GM23338 (cell line): ENCODE data around the gene RAB11FIP3. TPM values are rescaled to one million over a fixed set of nuclear protein-coding genes. Genes with fewer than 3 reads are reported as not detected.

Experiments used
- ATAC-seq: fragments of 200-7000 bp; cut with Tn5 transposase; 3 replicates; pipeline ENCODE4 v1.9.1; 2020
- DNase-seq: peaks from one replicate; pipeline ENCODE4 v3.0.0-alpha.2; 2015; ENCODE audit warnings: low spot score
- H2AFZ ChIP-seq: fragments of 200-600 bp; sonication (generic); 2 replicates; pipeline ENCODE4 v1.8.0; 2016; ENCODE audit warnings: antibody characterized with exemption, mild to moderate bottlenecking, moderate library complexity
- H3F3A ChIP-seq: fragments of 200-600 bp; sonication (generic); replicated peaks from 2 replicates; pipeline ENCODE4 v1.8.0; 2017; ENCODE audit warnings: antibody characterized with exemption, mixed run types, low read depth
- H3K27ac ChIP-seq: fragments of 200-600 bp; sonication (generic); 2 replicates; pipeline ENCODE4 v1.6.1; 2016; ENCODE audit warnings: low read depth
- H3K27me3 ChIP-seq: fragments of 200-600 bp; sonication (generic); 2 replicates; pipeline ENCODE4 v1.8.0; 2016; ENCODE audit warnings: mild to moderate bottlenecking, mixed run types, moderate library complexity; ENCODE audit not compliant: insufficient read depth
- H3K36me3 ChIP-seq: fragments of 200-600 bp; sonication (generic); 2 replicates; pipeline ENCODE4 v1.8.0; 2016; ENCODE audit warnings: mild to moderate bottlenecking; ENCODE audit not compliant: insufficient read depth
- H3K4me1 ChIP-seq: fragments of 200-600 bp; sonication (generic); 2 replicates; pipeline ENCODE4 v1.8.0; 2016; ENCODE audit warnings: mild to moderate bottlenecking, moderate library complexity; ENCODE audit not compliant: insufficient read depth
- H3K4me2 ChIP-seq: fragments of 200-600 bp; sonication (generic); 2 replicates; pipeline ENCODE4 v1.7.1; 2017; ENCODE audit warnings: mixed run types
- H3K4me3 ChIP-seq: fragments of 200-600 bp; sonication (generic); 2 replicates; pipeline ENCODE4 v1.6.1; 2016; ENCODE audit warnings: mixed run types
- H3K79me2 ChIP-seq: fragments of 200-600 bp; sonication (generic); replicated peaks from 2 replicates; pipeline ENCODE4 v1.8.0; 2017; ENCODE audit warnings: mild to moderate bottlenecking; ENCODE audit not compliant: insufficient read depth
- H3K9me2 ChIP-seq: fragments of 200-600 bp; sonication (generic); 2 replicates; pipeline ENCODE4 v1.8.0; 2017; ENCODE audit not compliant: insufficient read depth
- H4K20me1 ChIP-seq: fragments of 200-600 bp; sonication (generic); replicated peaks from 2 replicates; pipeline ENCODE4 v1.8.0; 2017; ENCODE audit warnings: mild to moderate bottlenecking; ENCODE audit not compliant: insufficient read depth
- H3K27ac Mint-ChIP-seq: 2 replicates; pipeline ENCODE4 v1.8.0; 2020; ENCODE audit warnings: inconsistent platforms, mild to moderate bottlenecking, moderate library complexity, mixed read lengths
- H3K27me3 Mint-ChIP-seq: 3 replicates; pipeline ENCODE4 v1.8.0; 2022; ENCODE audit warnings: low read depth, mild to moderate bottlenecking, moderate library complexity, mixed read lengths, inconsistent platforms; ENCODE audit not compliant: insufficient read depth, poor library complexity
- H3K36me3 Mint-ChIP-seq: 3 replicates; pipeline ENCODE4 v1.8.0; 2021; ENCODE audit warnings: low read depth, mild to moderate bottlenecking, inconsistent platforms, moderate library complexity, mixed read lengths
- H3K4me1 Mint-ChIP-seq: 3 replicates; pipeline ENCODE4 v1.8.0; 2020; ENCODE audit warnings: mild to moderate bottlenecking, inconsistent platforms, mixed read lengths
- H3K4me3 Mint-ChIP-seq: 3 replicates; pipeline ENCODE4 v1.8.0; 2021; ENCODE audit warnings: moderate library complexity, mild to moderate bottlenecking, inconsistent platforms, mixed read lengths
- H3K9me3 Mint-ChIP-seq: 3 replicates; pipeline ENCODE4 v1.8.0; 2020; ENCODE audit warnings: moderate library complexity, mild to moderate bottlenecking, inconsistent platforms, mixed read lengths
- CREB1 ChIP-seq: fragments of 250-450 bp; sonication (Bioruptor Pico); IDR thresholded peaks from 2 replicates; pipeline ENCODE4 v1.5.0; 2020; ENCODE audit warnings: low read depth, mild to moderate bottlenecking, moderate library complexity
- ETS1 ChIP-seq: IDR thresholded peaks from 2 replicates; pipeline ENCODE4 v1.6.1; 2016; ENCODE audit warnings: antibody characterized with exemption
- EZH2 ChIP-seq: fragments of 200-600 bp; sonication (generic); IDR thresholded peaks from one replicate; pipeline ENCODE4 v1.8.0; 2017; ENCODE audit warnings: antibody characterized with exemption, mild to moderate bottlenecking, low read depth; ENCODE audit not compliant: unreplicated experiment
- EZH2phosphoT487 ChIP-seq: fragments of 200-600 bp; sonication (generic); IDR thresholded peaks from one replicate; pipeline ENCODE4 v1.8.1; 2018; ENCODE audit warnings: antibody characterized with exemption; ENCODE audit not compliant: unreplicated experiment
- JUNB ChIP-seq: IDR thresholded peaks from one replicate; pipeline ENCODE4 v1.6.1; 2016; ENCODE audit warnings: antibody characterized with exemption; ENCODE audit not compliant: unreplicated experiment
- NANOG ChIP-seq: IDR thresholded peaks from 2 replicates; pipeline ENCODE4 v1.6.1; 2016; ENCODE audit warnings: antibody characterized with exemption, borderline replicate concordance
- POLR2AphosphoS5 ChIP-seq: IDR thresholded peaks from 2 replicates; pipeline ENCODE4 v1.6.1; 2016; ENCODE audit warnings: antibody characterized with exemption, low read depth
- STAT1 ChIP-seq: IDR thresholded peaks from one replicate; pipeline ENCODE4 v1.6.1; 2016; ENCODE audit warnings: antibody characterized with exemption; ENCODE audit not compliant: unreplicated experiment
- ZNF114 ChIP-seq: fragments of 250-450 bp; sonication (Bioruptor Pico); IDR thresholded peaks from 2 replicates; pipeline ENCODE4 v1.5.0; 2020; ENCODE audit warnings: mild to moderate bottlenecking, moderate library complexity
- ZNF331 ChIP-seq: fragments of 250-450 bp; sonication (Bioruptor Pico); IDR thresholded peaks from 2 replicates; pipeline ENCODE4 v1.5.0; 2020; ENCODE audit warnings: low read depth, mild to moderate bottlenecking, moderate library complexity
- polyA plus RNA-seq: library from polyadenylated mRNA; unstranded; fragments of >200 nt; fragmentation: Nextera tagmentation; extraction: Ambion mirVana; gene quantifications from 2 replicates; pipeline ENCODE4 v1.2.1, GENCODE V29; 2016
- total RNA-seq: library from RNA; depleted of rRNA; stranded (reverse); fragments of >200 nt; shearing (Covaris generic); gene quantifications from 2 replicates; pipeline ENCODE4 v1.2.3, GENCODE V29; 2014
- TF ChIP-seq, protein P1 (sequence below), 2 experiments: fragments of 200-600 bp in 1 of 2; sonication (generic) in 1 of 2; conservative IDR thresholded peaks; 2 replicates each; pipeline versions ENCODE4 v1.5.1 to v1.6.1; 2016 to 2017; ENCODE audit warnings: antibody characterized with exemption in 2 of 2, low read depth in 2 of 2, mild to moderate bottlenecking in 2 of 2, moderate library complexity in 1 of 2
- TF ChIP-seq, protein P2 (sequence below): IDR thresholded peaks from one replicate; pipeline ENCODE4 v1.6.1; 2018; ENCODE audit warnings: antibody characterized with exemption; ENCODE audit not compliant: unreplicated experiment
- TF ChIP-seq, protein P3 (sequence below): fragments of 250-450 bp; sonication (Bioruptor Pico); IDR thresholded peaks from 2 replicates; pipeline ENCODE4 v1.5.0; 2020; ENCODE audit warnings: mild to moderate bottlenecking, moderate library complexity

RAB11FIP3 gene
- total and polyA plus RNA-seq, 2 experiments from 2014 or later: 3.2 to 29.2 TPM

DNA sequence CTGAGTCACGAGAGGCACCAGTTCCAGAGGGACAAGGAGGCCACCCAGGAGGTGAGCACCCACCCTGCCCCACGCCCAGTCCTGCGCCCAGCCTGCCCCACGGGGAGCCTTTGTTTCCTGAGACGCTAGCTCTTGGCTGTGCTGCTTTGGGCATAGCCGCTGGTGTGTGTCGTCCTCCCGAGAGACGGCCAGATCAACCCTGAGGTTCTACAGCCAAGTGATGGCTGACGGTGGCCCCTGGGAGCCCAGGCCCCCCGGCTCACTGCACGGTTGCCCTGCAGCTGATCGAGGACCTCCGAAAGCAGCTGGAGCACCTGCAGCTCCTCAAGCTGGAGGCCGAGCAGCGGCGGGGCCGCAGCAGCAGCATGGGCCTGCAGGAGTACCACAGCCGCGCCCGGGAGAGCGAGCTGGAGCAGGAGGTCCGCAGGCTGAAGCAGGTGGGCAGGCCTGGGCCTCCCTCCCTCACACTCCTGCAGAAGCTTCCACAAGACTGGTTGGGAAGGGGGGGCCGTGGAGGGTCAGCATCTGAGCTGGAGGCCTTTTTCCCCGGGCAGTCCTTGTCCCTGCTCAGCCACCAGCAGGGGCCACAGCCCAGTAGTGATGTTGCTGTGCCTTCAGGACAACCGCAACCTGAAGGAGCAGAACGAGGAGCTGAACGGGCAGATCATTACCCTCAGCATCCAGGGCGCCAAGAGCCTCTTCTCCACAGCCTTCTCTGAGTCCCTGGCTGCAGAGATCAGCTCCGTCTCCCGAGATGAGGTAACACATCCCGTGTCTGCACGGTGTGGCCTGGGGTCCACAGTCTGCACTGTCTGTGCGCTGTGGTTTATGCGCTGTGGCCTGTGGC is 94.6 kb downstream of the RAB11FIP3 start:
- no peak overlapping the region for H3K4me3 Mint-ChIP-seq
- H3K79me2 ChIP-seq: no peaks in the 10 kb centered on the region
- H2AFZ ChIP-seq: no peak overlapping the region

More for the DNA sequence above, 94.6 kb downstream of the RAB11FIP3 start:
- peaks cover 10% of the 10 kb centered on the region for H3K36me3 Mint-ChIP-seq
- no peak overlapping the region for H3K4me3 ChIP-seq
- TF ChIP-seq POLR2AphosphoS5: no peak
- TF ChIP-seq, protein P1, sequence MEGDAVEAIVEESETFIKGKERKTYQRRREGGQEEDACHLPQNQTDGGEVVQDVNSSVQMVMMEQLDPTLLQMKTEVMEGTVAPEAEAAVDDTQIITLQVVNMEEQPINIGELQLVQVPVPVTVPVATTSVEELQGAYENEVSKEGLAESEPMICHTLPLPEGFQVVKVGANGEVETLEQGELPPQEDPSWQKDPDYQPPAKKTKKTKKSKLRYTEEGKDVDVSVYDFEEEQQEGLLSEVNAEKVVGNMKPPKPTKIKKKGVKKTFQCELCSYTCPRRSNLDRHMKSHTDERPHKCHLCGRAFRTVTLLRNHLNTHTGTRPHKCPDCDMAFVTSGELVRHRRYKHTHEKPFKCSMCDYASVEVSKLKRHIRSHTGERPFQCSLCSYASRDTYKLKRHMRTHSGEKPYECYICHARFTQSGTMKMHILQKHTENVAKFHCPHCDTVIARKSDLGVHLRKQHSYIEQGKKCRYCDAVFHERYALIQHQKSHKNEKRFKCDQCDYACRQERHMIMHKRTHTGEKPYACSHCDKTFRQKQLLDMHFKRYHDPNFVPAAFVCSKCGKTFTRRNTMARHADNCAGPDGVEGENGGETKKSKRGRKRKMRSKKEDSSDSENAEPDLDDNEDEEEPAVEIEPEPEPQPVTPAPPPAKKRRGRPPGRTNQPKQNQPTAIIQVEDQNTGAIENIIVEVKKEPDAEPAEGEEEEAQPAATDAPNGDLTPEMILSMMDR (conservative IDR thresholded peaks at IDR 0.05; ENCODE audit: low read depth in 2 of 2): no peak
- TF ChIP-seq, protein P2, sequence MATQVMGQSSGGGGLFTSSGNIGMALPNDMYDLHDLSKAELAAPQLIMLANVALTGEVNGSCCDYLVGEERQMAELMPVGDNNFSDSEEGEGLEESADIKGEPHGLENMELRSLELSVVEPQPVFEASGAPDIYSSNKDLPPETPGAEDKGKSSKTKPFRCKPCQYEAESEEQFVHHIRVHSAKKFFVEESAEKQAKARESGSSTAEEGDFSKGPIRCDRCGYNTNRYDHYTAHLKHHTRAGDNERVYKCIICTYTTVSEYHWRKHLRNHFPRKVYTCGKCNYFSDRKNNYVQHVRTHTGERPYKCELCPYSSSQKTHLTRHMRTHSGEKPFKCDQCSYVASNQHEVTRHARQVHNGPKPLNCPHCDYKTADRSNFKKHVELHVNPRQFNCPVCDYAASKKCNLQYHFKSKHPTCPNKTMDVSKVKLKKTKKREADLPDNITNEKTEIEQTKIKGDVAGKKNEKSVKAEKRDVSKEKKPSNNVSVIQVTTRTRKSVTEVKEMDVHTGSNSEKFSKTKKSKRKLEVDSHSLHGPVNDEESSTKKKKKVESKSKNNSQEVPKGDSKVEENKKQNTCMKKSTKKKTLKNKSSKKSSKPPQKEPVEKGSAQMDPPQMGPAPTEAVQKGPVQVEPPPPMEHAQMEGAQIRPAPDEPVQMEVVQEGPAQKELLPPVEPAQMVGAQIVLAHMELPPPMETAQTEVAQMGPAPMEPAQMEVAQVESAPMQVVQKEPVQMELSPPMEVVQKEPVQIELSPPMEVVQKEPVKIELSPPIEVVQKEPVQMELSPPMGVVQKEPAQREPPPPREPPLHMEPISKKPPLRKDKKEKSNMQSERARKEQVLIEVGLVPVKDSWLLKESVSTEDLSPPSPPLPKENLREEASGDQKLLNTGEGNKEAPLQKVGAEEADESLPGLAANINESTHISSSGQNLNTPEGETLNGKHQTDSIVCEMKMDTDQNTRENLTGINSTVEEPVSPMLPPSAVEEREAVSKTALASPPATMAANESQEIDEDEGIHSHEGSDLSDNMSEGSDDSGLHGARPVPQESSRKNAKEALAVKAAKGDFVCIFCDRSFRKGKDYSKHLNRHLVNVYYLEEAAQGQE: no peak
- TF ChIP-seq CREB1 (CRISPR knock-in tag): no peak
- TF ChIP-seq ZNF331 (CRISPR knock-in tag): no peak
- TF ChIP-seq ETS1: no peak
- no peak for TF ChIP-seq EZH2phosphoT487
- TF ChIP-seq, protein P3, sequence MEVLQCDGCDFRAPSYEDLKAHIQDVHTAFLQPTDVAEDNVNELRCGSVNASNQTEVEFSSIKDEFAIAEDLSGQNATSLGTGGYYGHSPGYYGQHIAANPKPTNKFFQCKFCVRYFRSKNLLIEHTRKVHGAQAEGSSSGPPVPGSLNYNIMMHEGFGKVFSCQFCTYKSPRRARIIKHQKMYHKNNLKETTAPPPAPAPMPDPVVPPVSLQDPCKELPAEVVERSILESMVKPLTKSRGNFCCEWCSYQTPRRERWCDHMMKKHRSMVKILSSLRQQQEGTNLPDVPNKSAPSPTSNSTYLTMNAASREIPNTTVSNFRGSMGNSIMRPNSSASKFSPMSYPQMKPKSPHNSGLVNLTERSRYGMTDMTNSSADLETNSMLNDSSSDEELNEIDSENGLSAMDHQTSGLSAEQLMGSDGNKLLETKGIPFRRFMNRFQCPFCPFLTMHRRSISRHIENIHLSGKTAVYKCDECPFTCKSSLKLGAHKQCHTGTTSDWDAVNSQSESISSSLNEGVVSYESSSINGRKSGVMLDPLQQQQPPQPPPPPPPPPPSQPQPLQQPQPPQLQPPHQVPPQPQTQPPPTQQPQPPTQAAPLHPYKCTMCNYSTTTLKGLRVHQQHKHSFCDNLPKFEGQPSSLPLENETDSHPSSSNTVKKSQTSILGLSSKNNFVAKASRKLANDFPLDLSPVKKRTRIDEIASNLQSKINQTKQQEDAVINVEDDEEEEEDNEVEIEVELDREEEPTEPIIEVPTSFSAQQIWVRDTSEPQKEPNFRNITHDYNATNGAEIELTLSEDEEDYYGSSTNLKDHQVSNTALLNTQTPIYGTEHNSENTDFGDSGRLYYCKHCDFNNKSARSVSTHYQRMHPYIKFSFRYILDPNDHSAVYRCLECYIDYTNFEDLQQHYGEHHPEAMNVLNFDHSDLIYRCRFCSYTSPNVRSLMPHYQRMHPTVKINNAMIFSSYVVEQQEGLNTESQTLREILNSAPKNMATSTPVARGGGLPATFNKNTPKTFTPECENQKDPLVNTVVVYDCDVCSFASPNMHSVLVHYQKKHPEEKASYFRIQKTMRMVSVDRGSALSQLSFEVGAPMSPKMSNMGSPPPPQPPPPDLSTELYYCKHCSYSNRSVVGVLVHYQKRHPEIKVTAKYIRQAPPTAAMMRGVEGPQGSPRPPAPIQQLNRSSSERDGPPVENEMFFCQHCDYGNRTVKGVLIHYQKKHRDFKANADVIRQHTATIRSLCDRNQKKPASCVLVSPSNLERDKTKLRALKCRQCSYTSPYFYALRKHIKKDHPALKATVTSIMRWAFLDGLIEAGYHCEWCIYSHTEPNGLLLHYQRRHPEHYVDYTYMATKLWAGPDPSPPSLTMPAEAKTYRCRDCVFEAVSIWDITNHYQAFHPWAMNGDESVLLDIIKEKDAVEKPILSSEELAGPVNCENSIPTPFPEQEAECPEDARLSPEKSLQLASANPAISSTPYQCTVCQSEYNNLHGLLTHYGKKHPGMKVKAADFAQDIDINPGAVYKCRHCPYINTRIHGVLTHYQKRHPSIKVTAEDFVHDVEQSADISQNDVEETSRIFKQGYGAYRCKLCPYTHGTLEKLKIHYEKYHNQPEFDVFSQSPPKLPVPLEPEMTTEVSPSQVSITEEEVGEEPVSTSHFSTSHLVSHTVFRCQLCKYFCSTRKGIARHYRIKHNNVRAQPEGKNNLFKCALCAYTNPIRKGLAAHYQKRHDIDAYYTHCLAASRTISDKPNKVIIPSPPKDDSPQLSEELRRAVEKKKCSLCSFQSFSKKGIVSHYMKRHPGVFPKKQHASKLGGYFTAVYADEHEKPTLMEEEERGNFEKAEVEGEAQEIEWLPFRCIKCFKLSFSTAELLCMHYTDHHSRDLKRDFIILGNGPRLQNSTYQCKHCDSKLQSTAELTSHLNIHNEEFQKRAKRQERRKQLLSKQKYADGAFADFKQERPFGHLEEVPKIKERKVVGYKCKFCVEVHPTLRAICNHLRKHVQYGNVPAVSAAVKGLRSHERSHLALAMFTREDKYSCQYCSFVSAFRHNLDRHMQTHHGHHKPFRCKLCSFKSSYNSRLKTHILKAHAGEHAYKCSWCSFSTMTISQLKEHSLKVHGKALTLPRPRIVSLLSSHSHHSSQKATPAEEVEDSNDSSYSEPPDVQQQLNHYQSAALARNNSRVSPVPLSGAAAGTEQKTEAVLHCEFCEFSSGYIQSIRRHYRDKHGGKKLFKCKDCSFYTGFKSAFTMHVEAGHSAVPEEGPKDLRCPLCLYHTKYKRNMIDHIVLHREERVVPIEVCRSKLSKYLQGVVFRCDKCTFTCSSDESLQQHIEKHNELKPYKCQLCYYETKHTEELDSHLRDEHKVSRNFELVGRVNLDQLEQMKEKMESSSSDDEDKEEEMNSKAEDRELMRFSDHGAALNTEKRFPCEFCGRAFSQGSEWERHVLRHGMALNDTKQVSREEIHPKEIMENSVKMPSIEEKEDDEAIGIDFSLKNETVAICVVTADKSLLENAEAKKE (CRISPR knock-in tag): no peak
- TF ChIP-seq NANOG: no peak
- TF ChIP-seq STAT1: no peak
- TF ChIP-seq JUNB: no peak
- no peak for TF ChIP-seq ZNF114 (CRISPR knock-in tag)
- TF ChIP-seq EZH2: no peak
- H3K9me3 Mint-ChIP-seq: no peaks in the 10 kb centered on the region
- ATAC-seq: no peak
- no peak for DNase-seq
- H3K4me1 ChIP-seq: no peaks in the 10 kb centered on the region
- no peak overlapping the region for H3K27ac Mint-ChIP-seq
- no peaks in the 10 kb centered on the region for H3K9me2 ChIP-seq
- peaks cover 15% of the 10 kb centered on the region for H3K27me3 Mint-ChIP-seq
- H3F3A ChIP-seq: no peaks in the 10 kb centered on the region
- 0 out of 3 replicates have a peak, but pooled peaks cover 2% of the 10 kb centered on the region for H3K4me1 Mint-ChIP-seq
- no peaks in the 10 kb centered on the region for H3K27me3 ChIP-seq
- H3K27ac ChIP-seq: no peak overlapping the region
- no peak overlapping the region for H3K4me2 ChIP-seq
- no peaks in the 10 kb centered on the region for H4K20me1 ChIP-seq
- no peaks in the 10 kb centered on the region for H3K36me3 ChIP-seq
